HG02571 (cell line): ENCODE results near the gene SYNDIG1.

Source experiments
- ATAC-seq: cut with Tn5 transposase; IDR thresholded peaks from one replicate; pipeline ENCODE4 v1.9.1; 2021; ENCODE audit warnings: mild to moderate bottlenecking, moderate library complexity; ENCODE audit not compliant: unreplicated experiment

SYNDIG1 gene

GRCh38 chr20:24627926-24628325, 158.5 kb downstream of the SYNDIG1 start:
- ATAC-seq: no peak

- ATAC-seq: no peak
Measured at GRCh38 chr20:24628985-24629384, 159.6 kb downstream of the SYNDIG1 start.

- no peak for ATAC-seq
Measured at GRCh38 chr20:24629668-24630067, 160.2 kb downstream of the SYNDIG1 start.

- ATAC-seq: no peak
Measured at GRCh38 chr20:24630486-24631172, 161.2 kb downstream of the SYNDIG1 start.

GRCh38 chr20:24631173-24631505, 161.7 kb downstream of the SYNDIG1 start:
- ATAC-seq: no peak

GRCh38 chr20:24632581-24632980, 163.2 kb downstream of the SYNDIG1 start:
- no peak for ATAC-seq

- ATAC-seq: no peak
Measured at GRCh38 chr20:24633026-24633425, 163.6 kb downstream of the SYNDIG1 start.

GRCh38 chr20:24633521-24633920, 164.1 kb downstream of the SYNDIG1 start:
- no peak for ATAC-seq

GRCh38 chr20:24634855-24635254, 165.4 kb downstream of the SYNDIG1 start:
- no peak for ATAC-seq

- no peak for ATAC-seq
Measured at GRCh38 chr20:24636626-24637025, 167.2 kb downstream of the SYNDIG1 start.

GRCh38 chr20:24637087-24637486, 167.7 kb downstream of the SYNDIG1 start:
- no peak for ATAC-seq

GRCh38 chr20:24637941-24638340, 168.5 kb downstream of the SYNDIG1 start:
- no peak for ATAC-seq

GRCh38 chr20:24638591-24639548, 169.4 kb downstream of the SYNDIG1 start:
- no peak for ATAC-seq

GRCh38 chr20:24640276-24640675, 170.8 kb downstream of the SYNDIG1 start:
- ATAC-seq: no peak

- ATAC-seq: no peak
Measured at GRCh38 chr20:24640686-24641085, 171.3 kb downstream of the SYNDIG1 start.

- ATAC-seq: no peak
Measured at GRCh38 chr20:24643731-24644626, 174.6 kb downstream of the SYNDIG1 start.

GRCh38 chr20:24646321-24646720, 176.9 kb downstream of the SYNDIG1 start:
- no peak for ATAC-seq

- no peak for ATAC-seq
Measured at GRCh38 chr20:24647713-24648112, 178.3 kb downstream of the SYNDIG1 start.

GRCh38 chr20:24648481-24648880, 179.1 kb downstream of the SYNDIG1 start:
- ATAC-seq: no peak

GRCh38 chr20:24648919-24649318, 179.5 kb downstream of the SYNDIG1 start:
- ATAC-seq: no peak
